ENCODE measurements around the gene MDM2.

Gene MDM2

GRCh38 chr12:68878846-68879245 is 70.9 kb downstream of the MDM2 start:
- no peak for DNase-seq (ENCODE audit: low read depth)

GRCh38 chr12:68880660-68881325 is 72.8 kb downstream of the MDM2 start:
- no peak for DNase-seq (ENCODE audit: low read depth)

GRCh38 chr12:68882251-68882964 is 74.4 kb downstream of the MDM2 start:
- DNase-seq (ENCODE audit: low read depth): no peak

GRCh38 chr12:68883151-68883550 is 75.2 kb downstream of the MDM2 start:
- no peak for DNase-seq (ENCODE audit: low read depth)

- DNase-seq (ENCODE audit: low read depth): no peak
These were observed 76.3 kb downstream of the MDM2 start for GRCh38 chr12:68884251-68884650.

GRCh38 chr12:68885381-68885780 is 77.4 kb downstream of the MDM2 start:
- no peak for DNase-seq (ENCODE audit: low read depth)

- no peak for DNase-seq (ENCODE audit: low read depth)
These were observed 78.9 kb downstream of the MDM2 start for GRCh38 chr12:68886636-68887572.

GRCh38 chr12:68887641-68888040 is 79.7 kb downstream of the MDM2 start:
- DNase-seq (ENCODE audit: low read depth): no peak

- DNase-seq (ENCODE audit: low read depth): no peak
These were observed 80.3 kb downstream of the MDM2 start for GRCh38 chr12:68888243-68888642.

GRCh38 chr12:68890701-68891113 is 82.7 kb downstream of the MDM2 start:
- no peak for DNase-seq (ENCODE audit: low read depth)

GRCh38 chr12:68891141-68891540 is 83.2 kb downstream of the MDM2 start:
- DNase-seq (ENCODE audit: low read depth): no peak

GRCh38 chr12:68893201-68893600 is 85.2 kb downstream of the MDM2 start:
- DNase-seq (ENCODE audit: low read depth): no peak

- DNase-seq (ENCODE audit: low read depth): no peak
These were observed 85.8 kb downstream of the MDM2 start for GRCh38 chr12:68893741-68894140.

- DNase-seq (ENCODE audit: low read depth): no peak
These were observed 86.4 kb downstream of the MDM2 start for GRCh38 chr12:68894276-68894855.

- no peak for DNase-seq (ENCODE audit: low read depth)
These were observed 89.0 kb downstream of the MDM2 start for GRCh38 chr12:68896881-68897540.

GRCh38 chr12:68899251-68899771 is 91.3 kb downstream of the MDM2 start:
- no peak for DNase-seq (ENCODE audit: low read depth)

GRCh38 chr12:68900241-68900640 is 92.3 kb downstream of the MDM2 start:
- DNase-seq (ENCODE audit: low read depth): no peak

Data from T follicular helper cell (primary cell).